CD8-positive, alpha-beta memory T cell (primary cell): ENCODE results near the gene MPST. TPM values are rescaled to one million over a fixed set of nuclear protein-coding genes. Genes with fewer than 3 reads are reported as not detected.
A peak's percentile ranks its signal among the peaks of the same experiment; 100 is the strongest.
"Not testable (repeated sequence)": the region's sequence is repeated elsewhere in the genome, so short reads cannot be mapped to it uniquely, and the experiment has no call there.

ENCODE experiments used
- CTCF ChIA-PET: fragments of 350-600 bp; sonication (Branson Sonifier 250); formaldehyde crosslinking; loops from one replicate; lab custom pipeline; 2021; ENCODE audit warnings: antibody characterized with exemption; lab: Charles Lee
- POLR2A ChIA-PET: fragments of 350-600 bp; sonication (Branson Sonifier 250); formaldehyde crosslinking; loops from one replicate; lab custom pipeline; 2021; ENCODE audit warnings: antibody characterized with exemption; lab: Charles Lee
- DNase-seq, 5 donors: peaks; one replicate each; pipeline versions ENCODE4 v3.0.0 to v3.0.0-alpha.2; 2020 to 2022; ENCODE audit warnings: mixed read lengths in 1 of 5
- H3K27ac ChIP-seq: one replicate; pipeline ENCODE4 v1.7.0; 2013; ENCODE audit warnings: low read depth, mild to moderate bottlenecking, low read length, moderate library complexity
- H3K27me3 ChIP-seq: 2 replicates; pipeline ENCODE4 v1.7.0; 2013; ENCODE audit warnings: low read length, mild to moderate bottlenecking; ENCODE audit not compliant: insufficient read depth, poor library complexity, severe bottlenecking
- H3K36me3 ChIP-seq: 2 replicates; pipeline ENCODE4 v1.7.0; 2013; ENCODE audit warnings: mild to moderate bottlenecking, low read length, moderate library complexity; ENCODE audit not compliant: insufficient read depth
- H3K4me1 ChIP-seq: 2 replicates; pipeline ENCODE4 v1.7.0; 2013; ENCODE audit warnings: mild to moderate bottlenecking, low read length, moderate library complexity; ENCODE audit not compliant: insufficient read depth
- H3K4me3 ChIP-seq: 2 replicates; pipeline ENCODE4 v1.7.0; 2013; ENCODE audit warnings: mild to moderate bottlenecking, low read length
- H3K9me3 ChIP-seq: 2 replicates; pipeline ENCODE4 v1.7.0; 2013; ENCODE audit warnings: mild to moderate bottlenecking, low read length
- H3K27ac Mint-ChIP-seq, 8 donors: one replicate each; pipeline ENCODE4 v1.8.0; 2020 to 2021; ENCODE audit warnings: mixed read lengths in 8 of 8, mild to moderate bottlenecking in 6 of 8, inconsistent platforms in 3 of 8, moderate library complexity in 3 of 8
- H3K27me3 Mint-ChIP-seq, 2 donors: one replicate each; pipeline ENCODE4 v1.8.0; 2020 to 2021; ENCODE audit warnings: mixed read lengths in 2 of 2, mild to moderate bottlenecking in 1 of 2, moderate library complexity in 1 of 2
- H3K36me3 Mint-ChIP-seq, 3 donors: one replicate each; pipeline ENCODE4 v1.8.0; 2020 to 2021; ENCODE audit warnings: mixed read lengths in 3 of 3, inconsistent platforms in 1 of 3, mild to moderate bottlenecking in 1 of 3
- H3K4me1 Mint-ChIP-seq, 3 donors: one replicate each; pipeline ENCODE4 v1.8.0; 2020 to 2021; ENCODE audit warnings: mixed read lengths in 3 of 3, inconsistent platforms in 1 of 3, mild to moderate bottlenecking in 1 of 3
- H3K4me3 Mint-ChIP-seq, 7 donors: one replicate each; pipeline ENCODE4 v1.8.0; 2020 to 2021; ENCODE audit warnings: mixed read lengths in 7 of 7, mild to moderate bottlenecking in 6 of 7, moderate library complexity in 4 of 7, inconsistent platforms in 2 of 7
- H3K9me3 Mint-ChIP-seq, 5 donors: one replicate each; pipeline ENCODE4 v1.8.0; 2020 to 2022; ENCODE audit warnings: mixed read lengths in 5 of 5, mild to moderate bottlenecking in 3 of 5, moderate library complexity in 2 of 5, inconsistent platforms in 1 of 5
- polyA plus RNA-seq: library from polyadenylated mRNA; unstranded; fragments of 300-500 nt; fragmentation: Illumina TruSeq; gene quantifications from one replicate; pipeline ENCODE4 v1.2.3, GENCODE V29; 2021
- total RNA-seq, 2 experiments: library from RNA; stranded (reverse); gene quantifications; one replicate each; pipeline ENCODE4 v1.2.3, GENCODE V29; 2021

Gene MPST
- total and polyA plus RNA-seq, 3 experiments from 2014 or later: 16.6 to 20.0 (median 17.8) TPM

DNA sequence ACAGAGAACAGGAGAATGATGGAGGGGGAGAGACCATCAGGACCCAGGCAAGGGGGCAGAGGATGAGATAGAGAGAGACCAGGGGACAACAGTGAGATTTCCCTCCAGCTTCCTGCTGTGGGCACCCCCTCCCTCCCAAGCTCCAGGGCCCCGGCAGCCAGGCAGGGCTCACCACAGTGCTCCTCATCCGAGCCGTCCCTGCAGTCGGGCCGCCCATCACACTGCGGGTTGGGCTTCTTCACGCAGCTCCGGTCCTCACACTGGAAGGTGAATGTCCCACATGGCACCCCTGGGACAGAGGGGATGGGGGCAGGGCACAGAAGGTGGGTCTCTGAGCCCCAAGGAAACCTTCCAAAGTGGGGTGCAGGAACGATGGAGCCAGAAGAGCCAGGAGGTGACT, 51.2 kb downstream of the MPST start:
- no peaks in the 10 kb centered on the region for H3K9me3 Mint-ChIP-seq
- Histone ChIP-seq H3K27ac (no peak overlapping the region), H3K36me3 (no peaks in the 10 kb centered on the region), H3K27me3 (no peaks in the 10 kb centered on the region), H3K4me1 (no peaks in the 10 kb centered on the region), H3K9me3 (no peaks in the 10 kb centered on the region), H3K4me3 (no peak overlapping the region)
- no peaks in the 10 kb centered on the region for H3K36me3 Mint-ChIP-seq
- H3K27me3 Mint-ChIP-seq: peaks cover 14 to 28% of the 10 kb centered on the region in 2 donors
- ChIA-PET CTCF (no interaction called here), POLR2A (no interaction called here)
- no peaks in the 10 kb centered on the region for H3K4me1 Mint-ChIP-seq
- no peak for DNase-seq
- H3K27ac Mint-ChIP-seq: no peak overlapping the region
- no peak overlapping the region for H3K4me3 Mint-ChIP-seq

DNA sequence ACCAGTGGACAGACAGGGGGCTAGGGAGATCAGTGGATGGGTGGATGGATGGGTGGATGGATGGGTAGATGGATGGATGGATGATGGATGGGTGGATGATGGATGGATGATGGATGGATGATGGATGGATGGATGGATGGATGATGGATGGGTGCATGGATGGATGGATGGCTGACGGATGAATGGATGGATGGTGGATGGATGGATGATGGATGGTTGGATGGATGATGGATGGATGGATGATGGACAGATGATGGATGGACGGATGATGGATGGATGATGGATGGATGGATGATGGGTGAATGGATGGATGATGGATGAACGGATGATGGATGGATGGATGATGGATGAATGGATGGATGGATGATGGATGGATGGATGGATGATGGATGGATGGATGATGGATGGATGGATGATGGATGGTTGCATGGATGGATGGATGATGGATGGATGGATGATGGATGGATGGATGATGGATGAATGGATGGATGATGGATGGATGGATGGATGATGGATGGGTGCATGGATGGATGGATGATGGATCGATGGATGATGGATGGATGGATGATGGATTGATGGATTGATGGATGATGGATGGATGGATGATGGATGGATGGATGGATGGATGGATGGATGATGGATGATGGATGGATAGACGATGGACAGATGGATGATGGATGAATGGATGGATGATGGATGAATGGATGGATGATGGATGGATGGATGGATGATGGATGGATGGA, 52.5 kb downstream of the MPST start:
- H3K27ac Mint-ChIP-seq, H3K4me3 Mint-ChIP-seq, H3K36me3 ChIP-seq, H3K36me3 Mint-ChIP-seq, H3K4me1 ChIP-seq, CTCF ChIA-PET, H3K4me1 Mint-ChIP-seq, H3K9me3 Mint-ChIP-seq, POLR2A ChIA-PET, H3K27ac ChIP-seq, H3K27me3 ChIP-seq, DNase-seq, H3K4me3 ChIP-seq, H3K9me3 ChIP-seq: not testable (repeated sequence)
- peaks cover 14 to 28% of the 10 kb centered on the region in 2 donors for H3K27me3 Mint-ChIP-seq

DNA sequence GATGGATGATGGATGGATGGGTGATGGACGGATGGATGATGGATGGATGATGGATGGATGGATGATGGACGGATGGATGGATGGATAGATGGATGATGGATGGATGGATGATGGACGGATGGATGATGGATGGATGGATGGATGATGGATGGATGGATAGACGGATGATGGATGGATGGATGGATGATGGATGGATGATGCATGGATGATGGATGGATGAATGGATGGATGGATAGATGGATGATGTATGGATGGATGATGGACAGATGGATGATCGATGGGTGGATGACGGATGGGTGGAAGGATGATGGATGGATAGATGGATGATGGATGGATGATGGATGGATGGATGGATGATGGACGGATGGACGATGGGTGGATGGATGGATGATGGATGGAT, 53.1 kb downstream of the MPST start:
- Histone ChIP-seq H3K36me3 (no peaks in the 10 kb centered on the region), H3K27ac (no peak overlapping the region), H3K4me1 (no peaks in the 10 kb centered on the region), H3K9me3 (no peaks in the 10 kb centered on the region), H3K27me3 (no peaks in the 10 kb centered on the region), H3K4me3 (no peak overlapping the region)
- peaks cover 13 to 26% of the 10 kb centered on the region in 2 donors for H3K27me3 Mint-ChIP-seq
- no peaks in the 10 kb centered on the region for H3K9me3 Mint-ChIP-seq
- ChIA-PET POLR2A (no interaction called here), CTCF (no interaction called here)
- DNase-seq: no peak
- peaks cover 0 to 4% (median under 1%) of the 10 kb centered on the region in 3 donors for H3K4me1 Mint-ChIP-seq
- H3K4me3 Mint-ChIP-seq: no peak overlapping the region
- no peak overlapping the region for H3K27ac Mint-ChIP-seq
- H3K36me3 Mint-ChIP-seq: no peaks in the 10 kb centered on the region

DNA sequence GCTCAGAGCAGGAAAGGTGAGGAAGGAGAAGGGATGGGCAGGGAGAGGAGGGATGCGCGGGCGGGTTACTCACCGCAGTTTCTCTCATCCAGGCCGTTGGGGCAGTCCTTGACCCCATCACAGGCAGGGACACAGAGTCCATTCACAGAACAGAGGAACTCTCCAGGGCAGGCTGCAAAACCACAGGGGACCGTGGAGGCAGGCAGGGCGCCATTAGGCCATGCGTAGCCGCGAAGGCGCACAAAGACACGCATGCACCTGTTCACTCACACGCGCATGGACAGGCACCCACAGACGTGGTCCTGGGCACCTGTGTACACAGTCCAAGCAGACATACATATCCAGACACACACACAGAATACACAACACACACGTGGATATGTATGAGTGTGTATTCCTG, 55.0 kb downstream of the MPST start:
- CTCF ChIA-PET: no interaction called here
- Mint-ChIP-seq H3K4me1 (peaks cover 18 to 22% (median 18%) of the 10 kb centered on the region in 3 donors), H3K27ac (no peak overlapping the region), H3K4me3 (no peak overlapping the region), H3K9me3 (no peaks in the 10 kb centered on the region), H3K27me3 (peaks cover 11 to 18% of the 10 kb centered on the region in 2 donors), H3K36me3 (no peaks in the 10 kb centered on the region)
- Histone ChIP-seq H3K27ac (no peak overlapping the region), H3K36me3 (no peaks in the 10 kb centered on the region), H3K9me3 (no peaks in the 10 kb centered on the region), H3K4me1 (peaks cover 18% of the 10 kb centered on the region), H3K4me3 (no peak overlapping the region), H3K27me3 (no peaks in the 10 kb centered on the region)
- no peak for DNase-seq
- POLR2A ChIA-PET: no interaction called here

DNA sequence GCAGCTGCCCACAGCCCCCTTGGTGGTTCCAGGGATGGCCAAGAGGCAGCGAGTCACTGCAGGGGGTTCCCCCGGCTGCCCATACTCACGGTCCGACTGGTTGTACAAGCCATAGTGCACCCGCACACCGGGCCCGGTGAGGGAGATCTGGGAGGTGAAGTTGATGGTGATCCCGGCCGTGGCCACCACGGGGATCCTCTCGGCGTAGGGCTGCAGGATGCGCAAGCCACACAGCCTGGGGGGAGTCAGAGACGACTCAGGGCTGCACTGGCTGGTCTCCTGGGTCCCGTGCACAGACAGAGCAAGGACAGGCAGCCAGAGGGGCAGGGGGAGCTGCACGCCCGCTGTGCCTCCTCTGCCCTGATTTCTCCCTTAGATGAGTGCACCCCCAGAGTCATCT, 55.5 kb downstream of the MPST start:
- no peak overlapping the region for H3K27ac Mint-ChIP-seq
- POLR2A ChIA-PET: interaction anchor here (0.6 to 0.7 kb wide), 2 partner anchors 109 to 398 kb away, joined by 3 to 12 read pairs; no protein-coding TSS in a partner anchor
- H3K4me3 Mint-ChIP-seq: no peak overlapping the region

DNA sequence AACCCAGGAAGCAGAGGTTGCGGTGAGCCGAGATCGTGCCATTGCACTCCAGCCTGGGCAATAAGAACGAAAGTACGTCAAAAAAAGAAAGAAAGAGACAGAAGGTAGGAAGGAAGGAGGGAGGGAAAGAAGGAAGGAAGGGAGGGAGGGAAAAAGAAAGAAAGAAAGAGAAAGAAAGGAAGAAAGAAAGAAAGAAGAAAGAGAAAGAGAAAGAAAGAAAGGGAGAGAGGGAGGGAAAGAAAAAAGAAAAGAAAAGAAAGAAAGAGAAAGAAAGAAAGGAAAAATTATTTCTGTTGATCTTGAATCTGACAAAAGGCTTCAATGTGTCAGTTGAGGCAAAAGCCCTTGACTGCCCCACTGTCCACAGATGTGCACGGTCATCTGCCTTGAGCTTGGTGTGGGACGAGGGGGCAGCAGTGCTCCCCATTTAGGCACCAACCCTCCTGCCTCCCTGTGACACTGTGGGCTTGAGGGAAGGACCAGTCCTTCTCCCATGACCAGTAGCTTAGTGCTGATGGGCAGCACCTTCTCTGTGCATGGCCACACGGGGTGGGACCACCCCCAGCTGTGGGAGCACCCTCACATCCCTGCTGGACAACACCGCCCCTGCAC, 56.4 kb downstream of the MPST start:
- Histone ChIP-seq H3K27ac (no peak overlapping the region), H3K36me3 (no peaks in the 10 kb centered on the region), H3K9me3 (no peaks in the 10 kb centered on the region), H3K4me3 (no peak overlapping the region), H3K27me3 (no peaks in the 10 kb centered on the region), H3K4me1 (peaks cover 32% of the 10 kb centered on the region)
- DNase-seq: no peak
- ChIA-PET CTCF (interaction anchor here (0.9 to 2.1 kb wide), 7 partner anchors 9 to 184 kb away, joined by 3 to 12 read pairs (median 4); no protein-coding TSS in a partner anchor), POLR2A (interaction anchor here (0.6 to 1.2 kb wide), 3 partner anchors 108 to 397 kb away, joined by 3 to 12 read pairs (median 4); no protein-coding TSS in a partner anchor)
- Mint-ChIP-seq H3K4me1 (peaks cover 28 to 33% (median 29%) of the 10 kb centered on the region in 3 donors), H3K9me3 (no peaks in the 10 kb centered on the region), H3K36me3 (no peaks in the 10 kb centered on the region), H3K27me3 (peaks cover 3 to 10% of the 10 kb centered on the region in 2 donors), H3K27ac (peak overlapping the region in 1 of 8 donors; percentile 64), H3K4me3 (no peak overlapping the region)

More for the DNA sequence above, 55.5 kb downstream of the MPST start:
- no peak for DNase-seq
- H3K27me3 Mint-ChIP-seq: peaks cover 7 to 13% of the 10 kb centered on the region in 2 donors
- no peak overlapping the region for H3K4me3 ChIP-seq
- CTCF ChIA-PET: no interaction called here
- no peaks in the 10 kb centered on the region for H3K27me3 ChIP-seq
- no peak overlapping the region for H3K27ac ChIP-seq
- H3K9me3 ChIP-seq: no peaks in the 10 kb centered on the region
- H3K36me3 Mint-ChIP-seq: no peaks in the 10 kb centered on the region
- no peaks in the 10 kb centered on the region for H3K9me3 Mint-ChIP-seq
- peaks cover 23% of the 10 kb centered on the region for H3K4me1 ChIP-seq
- peaks cover 23 to 27% (median 23%) of the 10 kb centered on the region in 3 donors for H3K4me1 Mint-ChIP-seq
- H3K36me3 ChIP-seq: no peaks in the 10 kb centered on the region

DNA sequence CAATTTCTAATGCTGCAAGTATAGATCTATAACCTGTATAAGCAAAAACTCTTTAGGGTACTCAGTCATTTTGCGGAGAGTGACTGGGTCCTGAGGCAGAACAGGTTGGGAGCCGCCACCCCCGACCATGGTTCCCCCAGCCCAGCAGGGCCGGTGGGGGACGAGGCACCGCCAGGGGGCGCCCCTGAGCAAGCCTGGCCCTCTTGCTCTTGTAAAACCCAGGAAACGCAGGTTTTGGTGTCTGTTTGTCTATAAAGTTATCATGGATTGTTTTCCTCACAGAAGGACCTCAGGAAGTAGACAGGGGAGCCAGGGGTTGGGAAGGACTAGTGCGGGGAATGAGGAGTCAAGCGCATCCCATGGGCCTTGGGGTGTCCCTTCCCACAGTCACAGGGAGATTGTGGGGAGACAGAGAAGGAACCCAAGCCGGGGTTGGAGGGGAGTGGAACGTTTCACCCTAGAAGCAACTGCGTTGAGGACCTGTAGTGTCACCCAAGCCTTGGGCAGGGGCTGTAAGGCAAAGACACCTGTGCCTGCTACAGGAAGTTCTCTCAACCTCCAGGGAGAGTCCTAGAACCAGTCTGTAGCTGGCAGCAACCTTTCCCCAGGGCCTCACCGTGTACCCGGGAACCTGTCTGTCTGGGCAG, 58.4 kb downstream of the MPST start:
- Mint-ChIP-seq H3K4me1 (peaks cover 29 to 41% (median 31%) of the 10 kb centered on the region in 3 donors), H3K36me3 (no peaks in the 10 kb centered on the region), H3K27me3 (peaks cover 3 to 10% of the 10 kb centered on the region in 2 donors), H3K27ac (peak overlapping the region; percentile 81 to 100 (median 98)), H3K9me3 (no peaks in the 10 kb centered on the region), H3K4me3 (peak overlapping the region in 6 of 7 donors; percentile 13 to 66 (median 37))
- POLR2A ChIA-PET: interaction anchor here (0.6 kb wide), 1 partner anchor 10 kb away, joined by 3 read pairs; no protein-coding TSS in a partner anchor
- CTCF ChIA-PET: interaction anchor here (0.6 to 2.4 kb wide), 8 partner anchors 42 to 296 kb away, joined by 3 to 36 read pairs (median 3); no protein-coding TSS in a partner anchor
- Histone ChIP-seq H3K9me3 (no peaks in the 10 kb centered on the region), H3K27me3 (no peaks in the 10 kb centered on the region), H3K4me3 (no peak overlapping the region), H3K27ac (no peak overlapping the region), H3K4me1 (peaks cover 38% of the 10 kb centered on the region), H3K36me3 (no peaks in the 10 kb centered on the region)
- peak; percentile 74 to 87 (median 79) for DNase-seq
